Measurements from ENCODE around the gene ZDHHC9.
A peak's percentile ranks its signal among the peaks of the same experiment; 100 is the strongest.

The ZDHHC9 gene

GRCh38 chrX:129761596-129761995 is 82.1 kb downstream of the ZDHHC9 start:
- DNase-seq: no peak

DNA sequence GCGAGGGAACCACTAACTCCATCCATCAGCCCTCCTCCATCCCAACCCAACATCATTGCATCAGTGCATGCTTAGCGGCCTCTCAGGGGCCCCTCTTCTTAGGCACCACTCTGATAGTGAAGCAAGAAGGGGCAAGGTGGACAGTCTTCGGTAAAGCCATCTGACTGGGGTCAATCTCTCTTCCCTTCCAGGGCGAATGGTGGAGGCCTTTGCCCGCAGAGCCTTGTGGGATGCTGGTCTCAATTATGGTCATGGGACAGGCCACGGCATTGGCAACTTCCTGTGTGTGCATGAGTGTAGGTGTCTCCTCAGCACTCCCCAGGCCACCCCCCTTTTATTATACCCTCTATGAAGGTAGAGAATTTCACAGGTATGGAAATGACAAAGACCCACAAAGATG is 82.7 kb downstream of the ZDHHC9 start:
- DNase-seq: no peak

- no peak for DNase-seq
These were observed 83.5 kb downstream of the ZDHHC9 start for GRCh38 chrX:129760155-129760554.

DNA sequence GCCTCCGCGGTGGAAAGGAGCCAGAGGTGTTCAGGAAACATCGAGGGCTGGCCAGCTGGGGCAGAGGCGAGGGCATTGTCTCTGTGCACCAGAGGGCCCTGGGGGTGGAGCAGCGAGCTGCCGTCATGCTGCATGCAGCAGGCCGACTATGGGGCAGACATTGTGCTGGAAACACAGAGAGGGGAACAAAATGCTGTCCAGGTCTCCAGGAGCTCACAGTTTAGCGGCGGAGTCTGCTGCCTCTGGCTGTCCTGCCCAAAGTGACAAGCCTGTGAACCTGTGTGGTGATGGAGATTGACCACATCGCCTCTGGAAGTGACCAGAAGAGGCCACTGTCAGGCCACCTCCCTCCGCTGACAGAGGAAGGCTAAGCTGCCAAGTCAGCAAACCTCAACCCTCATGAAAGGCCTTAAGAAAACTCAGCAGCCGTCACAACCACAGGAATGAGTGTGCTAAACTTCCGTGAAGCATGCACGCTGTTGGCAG is 84.1 kb downstream of the ZDHHC9 start:
- DNase-seq: no peak

DNA sequence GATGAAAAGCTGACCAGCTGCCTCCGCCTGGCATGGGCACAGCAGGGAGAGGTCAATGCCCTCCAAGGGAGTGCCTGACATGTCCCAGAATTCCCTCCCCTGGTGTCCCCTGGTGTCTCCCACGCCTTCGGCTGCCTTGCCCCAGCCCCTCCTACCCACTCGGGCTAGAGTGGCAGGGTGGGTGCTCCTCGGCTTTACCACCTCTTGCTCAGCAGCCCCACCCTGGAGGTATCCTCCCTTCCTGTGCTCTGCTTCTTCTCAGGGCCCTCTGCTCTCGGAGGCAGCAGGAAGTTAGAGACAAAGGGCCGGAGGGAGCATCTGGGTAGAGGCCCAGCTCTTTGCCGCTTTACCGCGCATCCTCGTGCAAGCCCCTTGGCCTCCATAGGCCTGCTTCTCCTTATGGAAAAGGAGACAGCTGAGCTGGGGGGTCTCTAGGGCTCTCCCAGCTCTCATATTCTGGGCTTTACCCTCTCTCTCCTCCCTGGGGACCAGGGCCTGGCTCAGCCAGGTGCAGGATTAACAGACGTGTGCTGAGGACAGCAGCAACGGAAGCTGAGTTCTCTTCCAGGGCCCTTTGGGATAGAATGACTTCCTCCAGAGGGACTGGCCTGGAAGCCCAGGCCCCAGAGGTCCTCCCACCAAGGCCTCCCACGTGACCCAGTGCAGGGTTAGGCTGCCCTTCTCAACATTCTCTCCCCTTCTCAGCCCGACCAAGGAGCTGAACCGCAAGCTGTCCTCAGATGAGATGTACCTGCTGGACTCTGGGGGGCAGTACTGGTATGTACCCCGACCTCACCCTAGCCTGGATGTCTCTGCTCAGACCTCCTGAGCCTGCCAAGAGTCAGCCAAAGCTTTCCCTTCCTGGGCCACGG is 87.7 kb downstream of the ZDHHC9 start:
- no peak for DNase-seq

DNA sequence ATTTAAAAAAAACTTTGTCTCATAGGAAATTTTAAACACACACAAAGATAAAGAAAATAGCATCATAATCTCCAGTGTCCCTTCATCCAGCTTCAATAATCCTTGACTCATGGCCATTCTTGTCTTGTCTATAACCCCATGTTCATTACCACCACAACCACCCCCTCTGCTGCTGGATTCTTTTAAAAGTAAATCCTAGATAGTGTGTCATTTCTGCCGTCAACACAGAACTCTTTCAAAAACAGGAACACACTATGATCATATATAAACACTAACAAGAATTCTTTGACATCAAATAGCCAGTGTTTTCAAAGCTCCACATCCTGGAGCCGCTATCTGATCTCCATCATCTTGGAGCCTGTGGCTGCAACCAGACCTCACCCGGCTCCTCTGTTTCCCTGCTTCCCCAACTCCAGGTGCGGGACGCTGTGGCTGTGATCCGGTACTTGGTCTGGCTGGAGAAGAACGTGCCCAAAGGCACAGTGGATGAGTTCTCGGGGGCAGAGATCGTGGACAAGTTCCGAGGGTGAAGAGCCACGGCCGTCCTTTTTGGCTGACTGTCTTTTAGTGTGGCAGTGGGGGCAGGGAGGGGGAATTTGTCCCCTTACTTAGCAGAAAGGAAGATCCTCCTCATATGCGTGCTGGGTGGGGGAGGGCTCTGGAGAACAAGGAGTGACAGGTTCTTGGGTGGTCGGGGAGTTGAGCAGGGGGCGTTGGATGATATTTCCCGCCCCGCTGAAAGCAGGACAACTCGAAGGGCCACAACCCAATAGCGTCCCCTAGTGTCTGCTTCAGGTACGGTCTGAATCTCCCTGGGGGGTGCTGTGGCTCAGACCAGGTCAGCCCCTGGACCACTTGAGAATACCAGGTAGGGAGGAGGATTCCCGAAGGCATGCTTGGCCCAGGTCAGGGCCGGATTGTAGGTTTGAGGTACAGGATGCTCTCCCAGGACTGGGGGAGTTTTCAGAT is 89.3 kb downstream of the ZDHHC9 start:
- DNase-seq: peak; percentile 9
